HuH-7 (cell line): ENCODE measurements around the gene EIF4G2.
A peak's percentile ranks its signal among the peaks of the same experiment; 100 is the strongest.

Source experiments
- DNase-seq: peaks from one replicate; pipeline ENCODE4 v3.0.0; 2011; ENCODE audit warnings: low spot score

EIF4G2 gene

GRCh38 chr11:10808235-10808552 is 532 bp downstream of the EIF4G2 start:
- DNase-seq: no peak

- peak; percentile 15 for DNase-seq
Measured at GRCh38 chr11:10807493-10808234, 1.1 kb downstream of the EIF4G2 start.

- no peak for DNase-seq
Measured at GRCh38 chr11:10806206-10806605, 2.5 kb downstream of the EIF4G2 start.

- DNase-seq: no peak
Measured at GRCh38 chr11:10805741-10806140, 3.0 kb downstream of the EIF4G2 start.

GRCh38 chr11:10803676-10804075 is 5.0 kb downstream of the EIF4G2 start:
- DNase-seq: no peak

- no peak for DNase-seq
Measured at GRCh38 chr11:10800292-10800691, 8.4 kb downstream of the EIF4G2 start.

GRCh38 chr11:10798330-10798928 is 10.3 kb downstream of the EIF4G2 start:
- DNase-seq: no peak

GRCh38 chr11:10797531-10797930 is 11.2 kb downstream of the EIF4G2 start:
- no peak for DNase-seq

- no peak for DNase-seq
Measured at GRCh38 chr11:10797001-10797400, 11.7 kb downstream of the EIF4G2 start.

GRCh38 chr11:10796191-10796590 is 12.5 kb downstream of the EIF4G2 start:
- DNase-seq: no peak

GRCh38 chr11:10793470-10794255 is 15.1 kb downstream of the EIF4G2 start:
- no peak for DNase-seq

- DNase-seq: peak; percentile 91
Measured at GRCh38 chr11:10792385-10793068, 16.2 kb downstream of the EIF4G2 start.

- DNase-seq: no peak
Measured at GRCh38 chr11:10786451-10786850, 22.3 kb downstream of the EIF4G2 start.

GRCh38 chr11:10785146-10785474 is 23.6 kb downstream of the EIF4G2 start:
- no peak for DNase-seq

- no peak for DNase-seq
Measured at GRCh38 chr11:10784232-10785145, 24.2 kb downstream of the EIF4G2 start.

GRCh38 chr11:10780040-10780439 is 28.7 kb downstream of the EIF4G2 start:
- DNase-seq: no peak

- DNase-seq: no peak
Measured at GRCh38 chr11:10779086-10779485, 29.6 kb downstream of the EIF4G2 start.

GRCh38 chr11:10778217-10778970 is 30.3 kb downstream of the EIF4G2 start:
- DNase-seq: no peak

GRCh38 chr11:10777806-10778205 is 30.9 kb downstream of the EIF4G2 start:
- DNase-seq: no peak

GRCh38 chr11:10777393-10777793 is 31.3 kb downstream of the EIF4G2 start:
- no peak for DNase-seq

- DNase-seq: no peak
Measured at GRCh38 chr11:10774811-10775210, 33.9 kb downstream of the EIF4G2 start.
